ENCODE measurements around the gene RAB3IL1. TPM values are rescaled to one million over a fixed set of nuclear protein-coding genes. Genes with fewer than 3 reads are reported as not detected.

The RAB3IL1 gene
- total RNA-seq, 2 experiments from 2014 or later, result not detected

GRCh38 chr11:61892085-61892370, 25.3 kb downstream of the RAB3IL1 start:
- peak overlapping the region; percentile 56 for H3K4me3 ChIP-seq (ENCODE audit: low read length)

GRCh38 chr11:61891331-61892084, 25.9 kb downstream of the RAB3IL1 start, which contains the start of gene FADS3:
Gene FADS3, minus strand, starts transcription at chr11:61891545. Its CDS starts 164 bp downstream, at chr11:61891381.
- H3K9me3 Mint-ChIP-seq, result no peaks in the 10 kb centered on the region
- peak within 1 kb of the TSS in 1 of 2 donors; percentile 21 for H3K27ac ChIP-seq (ENCODE audit: low read depth in 1 of 2, low read length in 2 of 2)
- POLR2A ChIA-PET, result interaction anchor here (1.0 to 2.2 kb wide), 3 partner anchors 7 to 232 kb away, joined by 3 to 5 read pairs (median 3); partner anchors contain the start of genes FTH1 and INCENP

More at GRCh38 chr11:61892085-61892370, 25.3 kb downstream of the RAB3IL1 start:
- ChIA-PET POLR2A (interaction anchor here (1.3 to 2.2 kb wide), 2 partner anchors 76 to 232 kb away, joined by 3 to 5 read pairs; partner anchors contain the start of genes FTH1 and INCENP), CTCF (interaction anchor here (1.6 to 2.9 kb wide), 2 partner anchors 190 to 216 kb away, joined by 7 to 13 read pairs; no protein-coding TSS in a partner anchor)
- Mint-ChIP-seq H3K9me3 (no peaks in the 10 kb centered on the region), H3K27ac (no peak overlapping the region), H3K36me3 (ENCODE audit: low read depth) (no peaks in the 10 kb centered on the region), H3K4me1 (ENCODE audit: low read depth) (peaks cover 9% of the 10 kb centered on the region), H3K4me3 (peak overlapping the region; percentile 71), H3K27me3 (no peaks in the 10 kb centered on the region)
- H3K27me3 ChIP-seq (ENCODE audit: control insufficient read depth in 1 of 2, insufficient read depth in 2 of 2, low read length in 2 of 2), result no peaks in the 10 kb centered on the region
- H3K9me3 ChIP-seq (ENCODE audit: control insufficient read depth in 1 of 2, insufficient read depth in 1 of 2, low read length in 2 of 2), result no peaks in the 10 kb centered on the region
- no peak for TF ChIP-seq CTCF (IDR thresholded peaks at IDR 0.05)
- DNase-seq (peak in 1 of 14 experiments; percentile 18), ATAC-seq (ENCODE audit: poor library complexity) (peak; percentile 63)
- intact Hi-C loops (cut with DNase I, micrococcal nuclease), result loop anchor here in 1 of 2 experiments (2.0 kb wide), 1 partner anchor 93 kb away; no protein-coding TSS in a partner anchor
- peaks cover 22% of the 10 kb centered on the region for H3K4me1 ChIP-seq (ENCODE audit: insufficient read depth, low read length)
- H3K27ac ChIP-seq (ENCODE audit: low read depth in 1 of 2, low read length in 2 of 2), result no peak overlapping the region
- no peaks in the 10 kb centered on the region for H3K36me3 ChIP-seq (ENCODE audit: insufficient read depth, low read length)

More at GRCh38 chr11:61891331-61892084, 25.9 kb downstream of the RAB3IL1 start, which contains the start of gene FADS3:
- Mint-ChIP-seq H3K4me3 (peak within 1 kb of the TSS; percentile 87), H3K27me3 (no peaks in the 10 kb centered on the region), H3K27ac (no peak within 1 kb of the TSS), H3K36me3 (ENCODE audit: low read depth) (no peaks in the 10 kb centered on the region), H3K4me1 (ENCODE audit: low read depth) (peaks cover 9% of the 10 kb centered on the region)
- intact Hi-C loops (cut with DNase I, micrococcal nuclease), result loop anchor here in 1 of 2 experiments (2.0 kb wide), 1 partner anchor 93 kb away; no protein-coding TSS in a partner anchor
- Histone ChIP-seq H3K27me3 (ENCODE audit: control insufficient read depth in 1 of 2, insufficient read depth in 2 of 2, low read length in 2 of 2) (peaks cover 0 to 3% of the 10 kb centered on the region in 2 experiments), H3K4me1 (ENCODE audit: insufficient read depth, low read length) (peaks cover 22% of the 10 kb centered on the region), H3K9me3 (ENCODE audit: control insufficient read depth in 1 of 2, insufficient read depth in 1 of 2, low read length in 2 of 2) (no peaks in the 10 kb centered on the region), H3K4me3 (ENCODE audit: low read length) (peak within 1 kb of the TSS; percentile 72), H3K36me3 (ENCODE audit: insufficient read depth, low read length) (no peaks in the 10 kb centered on the region)
- ATAC-seq (ENCODE audit: poor library complexity) (peak; percentile 61), DNase-seq (peak; percentile 18 to 86 (median 52))
- TF ChIP-seq CTCF (IDR thresholded peaks at IDR 0.05), result no peak
- CTCF ChIA-PET, result interaction anchor here (1.0 to 2.9 kb wide), 4 partner anchors 7 to 217 kb away, joined by 3 to 13 read pairs (median 7); no protein-coding TSS in a partner anchor
